Heart left ventricle (tissue), 16 donors: Measurements from ENCODE around the gene TJP1. TPM values are rescaled to one million over a fixed set of nuclear protein-coding genes. Genes with fewer than 3 reads are reported as not detected.
A peak's percentile ranks its signal among the peaks of the same experiment; 100 is the strongest.

Source experiments
- ATAC-seq, 4 donors: fragments of 200-7000 bp; cut with Tn5 transposase; one replicate each; pipeline ENCODE4 v1.9.1; 2020 to 2022; ENCODE audit warnings: moderate library complexity in 4 of 4, mild to moderate bottlenecking in 3 of 4, moderate number of reproducible peaks in 1 of 4
- DNase-seq, 5 donors: peaks; one replicate each; pipeline ENCODE4 v3.0.0-alpha.2; 2020
- H3K27ac ChIP-seq, 12 donors: fragments of 200-600 bp; sonication (generic) in 4 of 12; one replicate each; pipeline versions ENCODE4 v1.5.0 to v1.8.0; 2016 to 2022; ENCODE audit warnings: mild to moderate bottlenecking in 2 of 12
- H3K27me3 ChIP-seq, 9 donors: fragments of 200-600 bp; sonication (generic) in 2 of 9; one replicate each; pipeline versions ENCODE4 v1.5.1 to v1.8.0; 2016 to 2022; ENCODE audit warnings: mild to moderate bottlenecking in 3 of 9
- H3K36me3 ChIP-seq, 9 donors: fragments of 200-600 bp; sonication (generic) in 2 of 9; one replicate each; pipeline versions ENCODE4 v1.5.0 to v1.8.0; 2018 to 2022; ENCODE audit warnings: mild to moderate bottlenecking in 2 of 9
- H3K4me1 ChIP-seq, 12 donors: fragments of 200-600 bp; sonication (generic) in 4 of 12; one replicate each; pipeline versions ENCODE4 v1.5.0 to v1.8.0; 2016 to 2022; ENCODE audit warnings: mild to moderate bottlenecking in 3 of 12
- H3K4me3 ChIP-seq, 12 donors: fragments of 200-600 bp; sonication (generic) in 4 of 12; one replicate each; pipeline versions ENCODE4 v1.5.0 to v1.8.0; 2017 to 2022; ENCODE audit warnings: mild to moderate bottlenecking in 9 of 12, moderate library complexity in 4 of 12
- H3K9me3 ChIP-seq, 12 donors: fragments of 200-600 bp; sonication (generic) in 4 of 12; one replicate each; pipeline versions ENCODE4 v1.5.0 to v1.8.0; 2016 to 2022; ENCODE audit warnings: mild to moderate bottlenecking in 1 of 12
- POLR2A ChIP-seq, 2 donors: fragments of 450-650 bp; IDR thresholded peaks; one replicate each; pipeline ENCODE4 v1.6.1; 2017; ENCODE audit warnings: antibody characterized with exemption in 2 of 2, mild to moderate bottlenecking in 2 of 2, moderate library complexity in 2 of 2
- WGBS, 4 donors: extraction: QIAGEN DNeasy Blood & Tissue Kit in 2 of 4; methylation state at CpG; one replicate each; pipeline versions ENCODE4 v1.1.5 to v1.1.7; 2013 to 2018; 5-methylcytosine and 5-hydroxymethylcytosine counted together
- intact Hi-C, 10 donors: fragments of 100-400 bp; cut with DNase I; formaldehyde crosslinking; loops; one replicate each; pipeline versions ENCODE4 v1.11.1 to v1.14.2; 2022
- polyA plus RNA-seq, 2 donors: library from polyadenylated mRNA; stranded (reverse); fragments of 200-250 nt; gene quantifications; one replicate each; pipeline ENCODE4 v1.2.3, GENCODE V29; 2013
- total RNA-seq, 9 donors: library from RNA; depleted of rRNA in 2 of 9; stranded (reverse); fragments of >200 nt in 2 of 9; fragmentation: NEBNext Ultra II Directional in 3 of 9; extraction: Animal tissue kit (Norgen Biotek cat#: 25700) in 3 of 9; gene quantifications; one replicate each; pipeline versions ENCODE4 v1.1.0 to v1.2.4, GENCODE V29; 2016 to 2023
- TF ChIP-seq, protein P1 (sequence below), 12 donors: fragments of 200-600 bp; sonication (generic) in 4 of 12; IDR thresholded peaks; one replicate each; pipeline versions ENCODE4 v1.5.0 to v1.8.0; 2018 to 2022; ENCODE audit warnings: antibody characterized with exemption in 12 of 12, mild to moderate bottlenecking in 5 of 12
- donor health status: ischemic (EF 13 %, LVEDD 7.1; RV severe dilation, severe dysfunction).
- donor health status: healthy with polysubstance abuse.
- donor health status: DM: no; HTN: yes; CAD: no.
- donor health status: DM: no; HTN: no; CAD: no.
- donor health status: ischemic (EF 25% LVEDD 6.9; RV normal size, moderate dysfunction).
- donor health status: ischemic (EF 25% LVEDD 5.7; RV mildly dilated, moderate dysfunction).
- donor health status: healthy.
- donor health status: DM: yes; HTN: yes; CAD: no.
- donor health status: ischemic (EF 35%, LVEDD 5.7; RV mildly dilated, moderate dysfunction).
- donor health status: nonischemic (EF 11% LVEDD 7.7; RV severe dilation, severe dysfunction).
- donor health status: DM: yes; HTN: yes; CAD: no.
- donor health status: PGD.
- donor health status: ischemic (EF 29% LVEDD 5.4; RV normal size, mild dysfunction).
- donor health status: nonischemic (EF 23%, LVEDD 6.1; RV moderate dilation, normal function).

The TJP1 gene
- total and polyA plus RNA-seq, 11 donors: 26.8 to 159 (median 105) TPM

DNA sequence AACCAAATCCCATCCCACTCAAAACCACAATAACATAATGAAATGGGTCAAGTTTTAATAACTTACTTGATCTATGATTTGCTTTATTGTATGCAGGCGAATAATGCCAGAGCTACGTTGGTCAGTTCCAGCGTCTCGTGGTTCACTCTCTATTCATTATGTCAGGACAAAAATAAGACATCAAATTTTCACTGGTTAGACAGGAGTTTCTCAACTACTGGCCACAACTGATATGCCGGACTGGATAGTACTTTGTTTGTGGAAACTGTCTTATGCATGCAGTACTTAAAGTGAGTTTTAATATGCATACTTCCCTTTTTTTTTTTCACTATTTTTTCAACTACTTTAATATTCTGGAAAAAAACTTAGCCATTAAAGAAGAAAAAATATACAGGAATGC, 94.4 kb downstream of the TJP1 start:
- intact Hi-C loops: no loop called here
- H3K36me3 ChIP-seq: peaks cover 0 to 100% (median 92%) of the 10 kb centered on the region in 9 donors
- no peaks in the 10 kb centered on the region for H3K27me3 ChIP-seq
- TF ChIP-seq, protein P1, sequence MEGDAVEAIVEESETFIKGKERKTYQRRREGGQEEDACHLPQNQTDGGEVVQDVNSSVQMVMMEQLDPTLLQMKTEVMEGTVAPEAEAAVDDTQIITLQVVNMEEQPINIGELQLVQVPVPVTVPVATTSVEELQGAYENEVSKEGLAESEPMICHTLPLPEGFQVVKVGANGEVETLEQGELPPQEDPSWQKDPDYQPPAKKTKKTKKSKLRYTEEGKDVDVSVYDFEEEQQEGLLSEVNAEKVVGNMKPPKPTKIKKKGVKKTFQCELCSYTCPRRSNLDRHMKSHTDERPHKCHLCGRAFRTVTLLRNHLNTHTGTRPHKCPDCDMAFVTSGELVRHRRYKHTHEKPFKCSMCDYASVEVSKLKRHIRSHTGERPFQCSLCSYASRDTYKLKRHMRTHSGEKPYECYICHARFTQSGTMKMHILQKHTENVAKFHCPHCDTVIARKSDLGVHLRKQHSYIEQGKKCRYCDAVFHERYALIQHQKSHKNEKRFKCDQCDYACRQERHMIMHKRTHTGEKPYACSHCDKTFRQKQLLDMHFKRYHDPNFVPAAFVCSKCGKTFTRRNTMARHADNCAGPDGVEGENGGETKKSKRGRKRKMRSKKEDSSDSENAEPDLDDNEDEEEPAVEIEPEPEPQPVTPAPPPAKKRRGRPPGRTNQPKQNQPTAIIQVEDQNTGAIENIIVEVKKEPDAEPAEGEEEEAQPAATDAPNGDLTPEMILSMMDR (IDR thresholded peaks at IDR 0.05): no peak
- TF ChIP-seq POLR2A (IDR thresholded peaks at IDR 0.05): no peak
- WGBS, 4 donors: 94 to 96% (median 95%) methylated on average over 5 of the region's 5 CpGs
- H3K4me1 ChIP-seq: peaks cover 0 to 16% (median 0%) of the 10 kb centered on the region in 12 donors
- peaks cover 0 to under 1% (median 0%) of the 10 kb centered on the region in 12 donors for H3K9me3 ChIP-seq
- no peak overlapping the region for H3K27ac ChIP-seq
- H3K4me3 ChIP-seq: no peak overlapping the region
- DNase-seq: no peak
- no peak for ATAC-seq

DNA sequence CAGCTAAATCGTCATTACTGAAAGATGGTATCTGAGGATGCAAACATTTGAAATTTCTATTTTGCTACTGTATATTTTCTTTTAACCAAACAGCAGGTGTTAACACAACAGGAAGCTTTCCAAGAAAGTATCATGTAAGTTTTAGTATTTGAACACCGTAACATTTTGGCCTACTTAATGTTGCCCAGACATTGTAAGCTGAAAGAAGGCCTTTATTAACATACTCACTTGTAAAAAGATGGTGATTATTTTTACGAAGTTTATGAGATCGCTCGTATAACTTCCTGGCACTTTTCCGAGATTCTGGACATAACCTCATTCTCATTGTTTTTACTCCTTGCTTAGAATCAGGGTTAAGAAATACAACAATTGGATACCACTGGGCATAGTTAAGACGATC, 95.7 kb downstream of the TJP1 start:
- ATAC-seq: no peak
- no peak for DNase-seq
- H3K4me3 ChIP-seq: no peak overlapping the region
- peaks cover 0 to 12% (median 8%) of the 10 kb centered on the region in 12 donors for H3K9me3 ChIP-seq
- no peak overlapping the region for H3K27ac ChIP-seq
- H3K27me3 ChIP-seq: no peaks in the 10 kb centered on the region
- H3K4me1 ChIP-seq: peaks cover 0 to 16% (median 0%) of the 10 kb centered on the region in 12 donors
- WGBS, 4 donors: 92 to 94% (median 93%) methylated on average over 7 of the region's 7 CpGs
- TF ChIP-seq, protein P1 (IDR thresholded peaks at IDR 0.05): no peak
- TF ChIP-seq POLR2A (IDR thresholded peaks at IDR 0.05): no peak
- intact Hi-C loops: no loop called here
- H3K36me3 ChIP-seq: peaks cover 0 to 100% (median 92%) of the 10 kb centered on the region in 9 donors

DNA sequence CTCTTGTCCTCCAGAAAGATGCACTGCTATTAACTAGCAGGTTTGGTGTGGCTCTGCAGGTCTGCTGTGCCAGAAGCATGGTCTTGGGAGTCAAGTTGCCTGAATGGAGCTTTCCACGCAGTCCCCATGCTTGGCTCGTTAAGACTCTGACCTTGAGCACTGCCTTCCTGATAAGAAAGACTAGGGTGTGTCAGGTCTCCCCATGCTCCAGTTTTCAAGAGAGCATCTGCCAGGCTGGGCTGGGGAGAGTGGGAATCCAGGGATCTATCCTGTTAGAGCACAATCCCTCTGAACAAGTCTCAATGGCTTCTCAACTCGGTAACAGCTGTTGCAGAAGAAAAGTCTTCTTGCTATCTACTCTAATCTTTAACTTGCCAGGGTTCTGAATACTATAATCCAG, 98.2 kb downstream of the TJP1 start:
- Histone ChIP-seq H3K27me3 (no peaks in the 10 kb centered on the region), H3K4me3 (no peak overlapping the region), H3K27ac (no peak overlapping the region), H3K36me3 (peaks cover 0 to 100% (median 97%) of the 10 kb centered on the region in 9 donors), H3K4me1 (peaks cover 0 to 16% (median 0%) of the 10 kb centered on the region in 12 donors), H3K9me3 (peaks cover 0 to 12% (median 8%) of the 10 kb centered on the region in 12 donors)
- 44 to 67% (median 62%) methylated on average over 3 of the region's 3 CpGs for WGBS, 4 donors
- TF ChIP-seq, protein P1 (IDR thresholded peaks at IDR 0.05): no peak
- no peak for TF ChIP-seq POLR2A (IDR thresholded peaks at IDR 0.05)
- DNase-seq (no peak), ATAC-seq (peak in 1 of 4 donors; percentile 33)
- intact Hi-C loops: no loop called here

DNA sequence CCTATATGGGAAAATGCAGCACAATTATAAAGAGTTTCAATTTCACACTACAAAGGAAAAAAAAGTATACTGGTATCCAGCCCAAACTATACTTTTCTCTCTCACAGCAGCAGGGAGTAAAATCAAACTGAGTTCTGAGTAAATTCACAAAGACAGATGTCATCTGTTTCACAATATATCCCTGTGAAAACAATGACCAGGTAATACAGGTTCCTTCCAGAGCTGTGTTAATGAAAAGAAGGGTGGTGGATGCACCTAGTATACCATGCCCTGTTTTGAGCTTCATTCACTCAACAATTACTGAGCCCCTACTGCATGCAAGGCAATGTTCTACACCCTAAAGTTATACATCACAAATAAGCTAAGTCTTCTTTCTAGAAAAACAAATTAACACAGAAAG, 108.5 kb downstream of the TJP1 start:
- Histone ChIP-seq H3K27me3 (no peaks in the 10 kb centered on the region), H3K9me3 (no peaks in the 10 kb centered on the region), H3K4me1 (peaks cover 0 to 8% (median 0%) of the 10 kb centered on the region in 12 donors), H3K27ac (no peak overlapping the region), H3K36me3 (peaks cover 2 to 100% (median 87%) of the 10 kb centered on the region in 9 donors), H3K4me3 (no peak overlapping the region)
- intact Hi-C loops: no loop called here
- DNase-seq: no peak
- ATAC-seq: no peak
- TF ChIP-seq POLR2A (IDR thresholded peaks at IDR 0.05): no peak
- TF ChIP-seq, protein P1 (IDR thresholded peaks at IDR 0.05): no peak
